HG03280 (cell line): Measurements from ENCODE around the gene FRRS1.
"Not testable (repeated sequence)": the region's sequence is repeated elsewhere in the genome, so short reads cannot be mapped to it uniquely, and the experiment has no call there.

Experiments used
- ATAC-seq: cut with Tn5 transposase; IDR thresholded peaks from one replicate; pipeline ENCODE4 v1.9.1; 2021; ENCODE audit warnings: mild to moderate bottlenecking, moderate library complexity; ENCODE audit not compliant: unreplicated experiment

Gene FRRS1

GRCh38 chr1:99768104-99768503 lies 1.7 kb upstream of the FRRS1 start:
- no peak for ATAC-seq

GRCh38 chr1:99764909-99765308 lies 1.5 kb downstream of the FRRS1 start:
- no peak for ATAC-seq

GRCh38 chr1:99764439-99764838 lies 2.0 kb downstream of the FRRS1 start:
- no peak for ATAC-seq

GRCh38 chr1:99763956-99764355 lies 2.5 kb downstream of the FRRS1 start:
- ATAC-seq: no peak

- ATAC-seq: no peak
These were observed 4.7 kb downstream of the FRRS1 start for GRCh38 chr1:99761774-99762173.

GRCh38 chr1:99759518-99760160 lies 6.8 kb downstream of the FRRS1 start:
- ATAC-seq: no peak

- ATAC-seq: not testable (repeated sequence)
These were observed 7.5 kb downstream of the FRRS1 start for GRCh38 chr1:99758686-99759517.

- peak; percentile 70 for ATAC-seq
These were observed 8.3 kb downstream of the FRRS1 start for GRCh38 chr1:99758073-99758511.

- no peak for ATAC-seq
These were observed 9.8 kb downstream of the FRRS1 start for GRCh38 chr1:99756598-99756997.

GRCh38 chr1:99755664-99756063 lies 10.8 kb downstream of the FRRS1 start:
- ATAC-seq: no peak

GRCh38 chr1:99754697-99755096 lies 11.7 kb downstream of the FRRS1 start:
- ATAC-seq: no peak

GRCh38 chr1:99754055-99754626 lies 12.3 kb downstream of the FRRS1 start:
- ATAC-seq: no peak

- ATAC-seq: peak; percentile 78
These were observed 14.4 kb downstream of the FRRS1 start for GRCh38 chr1:99751877-99752504.

- ATAC-seq: peak; percentile 70
These were observed 16.7 kb downstream of the FRRS1 start for GRCh38 chr1:99749504-99750347.

- ATAC-seq: no peak
These were observed 18.0 kb downstream of the FRRS1 start for GRCh38 chr1:99748419-99748818.

- no peak for ATAC-seq
These were observed 20.8 kb downstream of the FRRS1 start for GRCh38 chr1:99745684-99746083.

- ATAC-seq: no peak
These were observed 21.4 kb downstream of the FRRS1 start for GRCh38 chr1:99745061-99745460.

- ATAC-seq: no peak
These were observed 26.3 kb downstream of the FRRS1 start for GRCh38 chr1:99740141-99740540.

- no peak for ATAC-seq
These were observed 27.5 kb downstream of the FRRS1 start for GRCh38 chr1:99738858-99739465.

GRCh38 chr1:99737016-99737415 lies 29.4 kb downstream of the FRRS1 start:
- ATAC-seq: no peak
